Measurements from ENCODE around the gene CSAD.

- TF ChIP-seq STAT1 (IDR thresholded peaks at IDR 0.05; ENCODE audit: unreplicated experiment) (no peak), EZH2 (IDR thresholded peaks at IDR 0.05; ENCODE audit: low read depth, unreplicated experiment) (no peak), CTCF (conservative IDR thresholded peaks at IDR 0.05; ENCODE audit: low read depth in 2 of 2) (no peak), EZH2phosphoT487 (IDR thresholded peaks at IDR 0.05; ENCODE audit: unreplicated experiment) (no peak), CREB1 (CRISPR knock-in tag; IDR thresholded peaks at IDR 0.05; ENCODE audit: low read depth) (no peak), POLR2AphosphoS5 (IDR thresholded peaks at IDR 0.05; ENCODE audit: low read depth) (no peak), ETS1 (IDR thresholded peaks at IDR 0.05) (no peak), ZNF331 (CRISPR knock-in tag; IDR thresholded peaks at IDR 0.05; ENCODE audit: low read depth) (no peak), NANOG (IDR thresholded peaks at IDR 0.05; ENCODE audit: borderline replicate concordance) (no peak), JUNB (IDR thresholded peaks at IDR 0.05; ENCODE audit: unreplicated experiment) (no peak), ZNF462 (CRISPR knock-in tag; IDR thresholded peaks at IDR 0.05) (no peak)
- TF ChIP-seq, protein P1, sequence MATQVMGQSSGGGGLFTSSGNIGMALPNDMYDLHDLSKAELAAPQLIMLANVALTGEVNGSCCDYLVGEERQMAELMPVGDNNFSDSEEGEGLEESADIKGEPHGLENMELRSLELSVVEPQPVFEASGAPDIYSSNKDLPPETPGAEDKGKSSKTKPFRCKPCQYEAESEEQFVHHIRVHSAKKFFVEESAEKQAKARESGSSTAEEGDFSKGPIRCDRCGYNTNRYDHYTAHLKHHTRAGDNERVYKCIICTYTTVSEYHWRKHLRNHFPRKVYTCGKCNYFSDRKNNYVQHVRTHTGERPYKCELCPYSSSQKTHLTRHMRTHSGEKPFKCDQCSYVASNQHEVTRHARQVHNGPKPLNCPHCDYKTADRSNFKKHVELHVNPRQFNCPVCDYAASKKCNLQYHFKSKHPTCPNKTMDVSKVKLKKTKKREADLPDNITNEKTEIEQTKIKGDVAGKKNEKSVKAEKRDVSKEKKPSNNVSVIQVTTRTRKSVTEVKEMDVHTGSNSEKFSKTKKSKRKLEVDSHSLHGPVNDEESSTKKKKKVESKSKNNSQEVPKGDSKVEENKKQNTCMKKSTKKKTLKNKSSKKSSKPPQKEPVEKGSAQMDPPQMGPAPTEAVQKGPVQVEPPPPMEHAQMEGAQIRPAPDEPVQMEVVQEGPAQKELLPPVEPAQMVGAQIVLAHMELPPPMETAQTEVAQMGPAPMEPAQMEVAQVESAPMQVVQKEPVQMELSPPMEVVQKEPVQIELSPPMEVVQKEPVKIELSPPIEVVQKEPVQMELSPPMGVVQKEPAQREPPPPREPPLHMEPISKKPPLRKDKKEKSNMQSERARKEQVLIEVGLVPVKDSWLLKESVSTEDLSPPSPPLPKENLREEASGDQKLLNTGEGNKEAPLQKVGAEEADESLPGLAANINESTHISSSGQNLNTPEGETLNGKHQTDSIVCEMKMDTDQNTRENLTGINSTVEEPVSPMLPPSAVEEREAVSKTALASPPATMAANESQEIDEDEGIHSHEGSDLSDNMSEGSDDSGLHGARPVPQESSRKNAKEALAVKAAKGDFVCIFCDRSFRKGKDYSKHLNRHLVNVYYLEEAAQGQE (IDR thresholded peaks at IDR 0.05; ENCODE audit: unreplicated experiment) = no peak
Observed at GRCh38 chr12:53201639-53202038, 20.9 kb upstream of the CSAD start.
